ENCODE results near the gene BTBD2.

DNA sequence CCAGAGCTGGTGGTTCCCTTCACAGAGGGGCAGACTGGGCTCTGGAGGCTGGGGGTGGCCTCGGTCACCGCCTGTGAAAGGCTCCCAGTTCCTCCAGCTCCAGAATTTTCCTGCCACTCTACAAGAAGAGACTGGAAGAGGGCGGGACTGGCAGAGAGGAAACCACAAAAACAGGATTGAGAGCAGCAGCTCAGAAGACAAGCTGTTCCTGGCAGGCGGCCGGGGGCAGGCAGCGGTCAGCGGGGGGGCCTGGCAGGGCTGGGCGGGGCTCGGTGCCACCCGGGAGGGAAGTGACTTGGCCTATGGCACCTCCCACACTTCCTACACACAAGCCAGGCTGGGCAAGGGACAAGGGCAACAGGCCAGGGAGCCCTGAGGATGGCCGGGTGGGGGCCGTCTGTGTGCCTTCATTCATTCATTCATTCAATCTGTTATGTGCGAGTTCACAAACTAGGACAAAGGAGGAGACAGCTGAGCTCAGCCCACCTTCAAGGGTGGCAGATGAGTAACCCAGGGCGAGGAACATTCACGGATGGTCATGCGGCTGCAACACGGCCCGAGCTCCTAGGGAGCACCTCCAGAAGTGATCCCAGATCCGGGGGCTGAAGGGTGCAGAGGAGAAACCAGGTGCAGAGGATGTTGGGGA is 16.9 kb upstream of the BTBD2 start:
- TF ChIP-seq CTCF (IDR thresholded peaks at IDR 0.05; ENCODE audit: poor library complexity) (no peak), EZH2phosphoT487 (IDR thresholded peaks at IDR 0.05; ENCODE audit: low read depth, severe bottlenecking, unreplicated experiment) (no peak), EZH2 (IDR thresholded peaks at IDR 0.05; ENCODE audit: borderline replicate concordance) (no peak)

Measured in hepatocyte (in vitro differentiated cells).